Ovary (tissue), 9 donors: ENCODE measurements around the gene WDR54. TPM values are rescaled to one million over a fixed set of nuclear protein-coding genes. Genes with fewer than 3 reads are reported as not detected.

Source experiments
- DNase-seq, 5 donors: peaks; one replicate each; pipeline ENCODE4 v3.0.0-alpha.2; 2019 to 2020
- H3K27ac ChIP-seq, 2 donors: fragments of 200-600 bp; one replicate each; pipeline versions ENCODE4 v1.5.1 to v1.8.0; 2019 to 2022
- H3K27me3 ChIP-seq: fragments of 200-600 bp; one replicate; pipeline ENCODE4 v1.8.0; 2022
- H3K36me3 ChIP-seq: fragments of 200-600 bp; sonication (generic); one replicate; pipeline ENCODE4 v1.5.1; 2019
- H3K4me1 ChIP-seq: one replicate; pipeline ENCODE4 v1.8.1; 2013; ENCODE audit warnings: mild to moderate bottlenecking, moderate library complexity; ENCODE audit not compliant: insufficient read depth
- H3K4me3 ChIP-seq: fragments of 200-600 bp; sonication (generic); one replicate; pipeline ENCODE4 v1.5.1; 2017
- H3K9me3 ChIP-seq, 2 donors: fragments of 200-600 bp in 1 of 2; sonication (generic) in 1 of 2; one replicate each; pipeline versions ENCODE4 v1.5.1 to v1.8.1; 2013 to 2019; ENCODE audit warnings: mild to moderate bottlenecking in 1 of 2, moderate library complexity in 1 of 2
- CTCF ChIP-seq, 3 donors: fragments of 450-650 bp in 2 of 3; fragments of 200-600 bp in 1 of 3; IDR thresholded peaks; one replicate each; pipeline versions ENCODE4 v1.5.1 to v1.8.0; 2016 to 2022; ENCODE audit warnings: antibody characterized with exemption in 3 of 3, mild to moderate bottlenecking in 1 of 3
- EP300 ChIP-seq: sonication (generic); formaldehyde crosslinking; IDR thresholded peaks from one replicate; pipeline ENCODE4 v1.6.1; 2017; ENCODE audit warnings: antibody characterized with exemption
- POLR2A ChIP-seq: fragments of 450-650 bp; IDR thresholded peaks from one replicate; pipeline ENCODE4 v1.6.1; 2017; ENCODE audit warnings: antibody characterized with exemption, mild to moderate bottlenecking, moderate library complexity
- WGBS, 3 donors: extraction: QIAGEN DNeasy Blood & Tissue Kit in 1 of 3; methylation state at CpG; one replicate each; pipeline versions ENCODE4 v1.1.5 to v1.1.7; 2013 to 2017; 5-methylcytosine and 5-hydroxymethylcytosine counted together
- intact Hi-C, 4 donors: fragments of 100-400 bp; cut with DNase I; formaldehyde crosslinking; loops; one replicate each; pipeline versions ENCODE4 v1.11.0 to v1.15.1; 2022 to 2023
- polyA plus RNA-seq, 2 donors: library from polyadenylated mRNA; stranded (reverse); fragments of 200-250 nt in 1 of 2; fragments of 350-450 nt in 1 of 2; fragmentation: Illumina TruSeq in 1 of 2; extraction: RNeasy Lipid Tissue Mini Kit (QIAGEN cat#74804) in 1 of 2; gene quantifications; one replicate each; pipeline ENCODE4 v1.2.3, GENCODE V29; 2013 to 2014
- total RNA-seq, 7 donors: library from RNA; depleted of rRNA in 2 of 7; stranded (reverse); fragments of >200 nt in 2 of 7; fragmentation: NEBNext Ultra II Directional in 3 of 7; extraction: Animal tissue kit (Norgen Biotek cat#: 25700) in 3 of 7; gene quantifications; one replicate each; pipeline versions ENCODE4 v1.1.0 to v1.2.4, GENCODE V29; 2016 to 2023
- donor health status: DM: no; HTN: no; CAD: no; lungs with moderate emphysema.
- donor health status: DM: no; HTN: no; CAD: no.
- donor health status: Bipolar disorder and iron deficiency.
- donor health status: DM: yes; HTN: yes; CAD: no.
- donor health status: DM: no; HTN: no; CAD: no.
- donor health status: DM: yes; HTN: yes; CAD: no.

The WDR54 gene
- total and polyA plus RNA-seq, 9 donors: 8.6 to 41.6 (median 16.2) TPM

GRCh38 chr2:74424995-74425406 is 3.5 kb downstream of the WDR54 start:
- Histone ChIP-seq H3K27me3 (no peaks in the 10 kb centered on the region), H3K4me3 (no peak overlapping the region), H3K27ac (no peak overlapping the region), H3K36me3 (no peaks in the 10 kb centered on the region), H3K4me1 (peaks cover 3% of the 10 kb centered on the region), H3K9me3 (no peaks in the 10 kb centered on the region)
- WGBS, 3 donors: 69 to 74% (median 72%) methylated on average over 5 of the region's 5 CpGs
- intact Hi-C loops: no loop called here
- no peak for DNase-seq
- TF ChIP-seq EP300 (no peak), CTCF (IDR thresholded peaks at IDR 0.05) (no peak), POLR2A (no peak)

GRCh38 chr2:74425523-74425922 is 4.0 kb downstream of the WDR54 start:
- intact Hi-C loops: no loop called here
- TF ChIP-seq POLR2A (no peak), CTCF (IDR thresholded peaks at IDR 0.05) (no peak), EP300 (no peak)
- H3K36me3 ChIP-seq: no peaks in the 10 kb centered on the region
- H3K4me3 ChIP-seq: no peak overlapping the region
- 67 to 72% (median 72%) methylated on average over 7 of the region's 7 CpGs for WGBS, 3 donors
- DNase-seq: no peak
- H3K27ac ChIP-seq: no peak overlapping the region
- H3K9me3 ChIP-seq: no peaks in the 10 kb centered on the region
- H3K27me3 ChIP-seq: no peaks in the 10 kb centered on the region
- peaks cover 3% of the 10 kb centered on the region for H3K4me1 ChIP-seq

GRCh38 chr2:74426181-74426758 is 4.7 kb downstream of the WDR54 start:
- H3K27ac ChIP-seq: no peak overlapping the region

GRCh38 chr2:74427551-74427950 is 6.0 kb downstream of the WDR54 start:
- Histone ChIP-seq H3K27ac (no peak overlapping the region), H3K9me3 (no peaks in the 10 kb centered on the region), H3K27me3 (no peaks in the 10 kb centered on the region), H3K4me1 (no peaks in the 10 kb centered on the region), H3K4me3 (no peak overlapping the region), H3K36me3 (no peaks in the 10 kb centered on the region)
- no peak for DNase-seq
- intact Hi-C loops: no loop called here
- 57 to 80% (median 59%) methylated on average over 3 of the region's 3 CpGs for WGBS, 3 donors
- no peak for TF ChIP-seq POLR2A
- TF ChIP-seq CTCF (IDR thresholded peaks at IDR 0.05): no peak
- no peak for TF ChIP-seq EP300

More at GRCh38 chr2:74426181-74426758, 4.7 kb downstream of the WDR54 start:
- TF ChIP-seq POLR2A (no peak), EP300 (no peak), CTCF (IDR thresholded peaks at IDR 0.05) (no peak)
- H3K36me3 ChIP-seq: no peaks in the 10 kb centered on the region
- DNase-seq: no peak
- H3K9me3 ChIP-seq: no peaks in the 10 kb centered on the region
- 75 to 80% (median 77%) methylated on average over 13 to 14 of the region's 14 CpGs for WGBS, 3 donors
- H3K27me3 ChIP-seq: no peaks in the 10 kb centered on the region
- peaks cover 2% of the 10 kb centered on the region for H3K4me1 ChIP-seq
- H3K4me3 ChIP-seq: no peak overlapping the region
- intact Hi-C loops: no loop called here
